Coronary artery (tissue), 2 donors: ENCODE data around the gene NUSAP1.
"Not testable (repeated sequence)": the region's sequence is repeated elsewhere in the genome, so short reads cannot be mapped to it uniquely, and the experiment has no call there.

ENCODE experiments used
- DNase-seq: peaks from one replicate; pipeline ENCODE4 v3.0.0-alpha.2; 2017; ENCODE audit warnings: low spot score
- H3K27ac ChIP-seq, 2 donors: fragments of 200-600 bp; sonication (generic); one replicate each; pipeline ENCODE4 v1.5.1; 2016 to 2019
- H3K4me3 ChIP-seq: fragments of 200-600 bp; sonication (generic); 2 replicates; pipeline ENCODE4 v1.5.1; 2016; ENCODE audit warnings: mild to moderate bottlenecking, moderate library complexity
- CTCF ChIP-seq: fragments of 200-600 bp; sonication (generic); IDR thresholded peaks from one replicate; pipeline ENCODE4 v1.5.1; 2019; ENCODE audit warnings: antibody characterized with exemption

Gene NUSAP1

GRCh38 chr15:41347236-41347635 is 14.6 kb downstream of the NUSAP1 start:
- DNase-seq: no peak
- Histone ChIP-seq H3K4me3 (no peak overlapping the region), H3K27ac (no peak overlapping the region)
- no peak for TF ChIP-seq CTCF

- Histone ChIP-seq H3K27ac (no peak overlapping the region), H3K4me3 (no peak overlapping the region)
- no peak for TF ChIP-seq CTCF
- no peak for DNase-seq
These were observed 17.5 kb downstream of the NUSAP1 start for GRCh38 chr15:41350057-41350717.

GRCh38 chr15:41354371-41354770 is 21.7 kb downstream of the NUSAP1 start:
- no peak for TF ChIP-seq CTCF
- DNase-seq: no peak
- H3K4me3 ChIP-seq: no peak overlapping the region
- no peak overlapping the region for H3K27ac ChIP-seq

- no peak overlapping the region for H3K27ac ChIP-seq
- no peak for DNase-seq
- no peak overlapping the region for H3K4me3 ChIP-seq
- TF ChIP-seq CTCF: no peak
These were observed 34.7 kb downstream of the NUSAP1 start for GRCh38 chr15:41367418-41367817.

- Histone ChIP-seq H3K4me3 (no peak overlapping the region), H3K27ac (no peak overlapping the region)
- no peak for DNase-seq
- TF ChIP-seq CTCF: no peak
These were observed 45.3 kb downstream of the NUSAP1 start for GRCh38 chr15:41377978-41378377.

GRCh38 chr15:41383974-41384749 is 51.5 kb downstream of the NUSAP1 start:
- not testable (repeated sequence) for H3K27ac ChIP-seq, H3K4me3 ChIP-seq, DNase-seq

- H3K4me3 ChIP-seq: no peak overlapping the region
- TF ChIP-seq CTCF: no peak
- no peak for DNase-seq
- H3K27ac ChIP-seq: no peak overlapping the region
These were observed 55.0 kb downstream of the NUSAP1 start for GRCh38 chr15:41387646-41388045.
